GM18498 (cell line): Measurements from ENCODE around the gene CIAO2A.
"Not testable (repeated sequence)": the region's sequence is repeated elsewhere in the genome, so short reads cannot be mapped to it uniquely, and the experiment has no call there.

Experiments used
- ATAC-seq: cut with Tn5 transposase; IDR thresholded peaks from one replicate; pipeline ENCODE4 v1.9.1; 2021; ENCODE audit warnings: mild to moderate bottlenecking, moderate library complexity; ENCODE audit not compliant: unreplicated experiment

The CIAO2A gene

GRCh38 chr15:64072812-64073211 lies 20.8 kb downstream of the CIAO2A start:
- no peak for ATAC-seq

- ATAC-seq: no peak
These were observed 21.5 kb downstream of the CIAO2A start for GRCh38 chr15:64071931-64072765.

- no peak for ATAC-seq
These were observed 22.4 kb downstream of the CIAO2A start for GRCh38 chr15:64070965-64071851.

DNA sequence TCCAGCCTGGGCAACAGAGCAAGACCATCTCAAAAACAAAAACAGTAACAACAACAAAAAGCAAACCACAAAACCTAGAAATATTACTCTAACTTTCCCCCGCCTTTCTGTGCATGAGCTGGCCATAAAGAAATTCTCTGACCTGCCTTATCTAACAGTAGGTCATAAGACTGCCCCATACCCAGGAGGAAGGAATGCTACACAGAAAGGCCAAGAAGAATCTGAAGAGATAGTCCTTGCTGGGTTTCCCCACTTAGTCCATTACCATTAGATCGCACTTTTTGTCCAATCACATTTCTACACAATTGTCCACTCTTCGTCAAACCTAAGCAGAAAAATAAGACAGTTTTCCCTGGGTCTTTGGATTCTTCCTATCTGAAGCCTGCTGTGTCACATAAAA lies 23.5 kb downstream of the CIAO2A start:
- ATAC-seq: no peak

- no peak for ATAC-seq
These were observed 25.5 kb downstream of the CIAO2A start for GRCh38 chr15:64068133-64068532.

DNA sequence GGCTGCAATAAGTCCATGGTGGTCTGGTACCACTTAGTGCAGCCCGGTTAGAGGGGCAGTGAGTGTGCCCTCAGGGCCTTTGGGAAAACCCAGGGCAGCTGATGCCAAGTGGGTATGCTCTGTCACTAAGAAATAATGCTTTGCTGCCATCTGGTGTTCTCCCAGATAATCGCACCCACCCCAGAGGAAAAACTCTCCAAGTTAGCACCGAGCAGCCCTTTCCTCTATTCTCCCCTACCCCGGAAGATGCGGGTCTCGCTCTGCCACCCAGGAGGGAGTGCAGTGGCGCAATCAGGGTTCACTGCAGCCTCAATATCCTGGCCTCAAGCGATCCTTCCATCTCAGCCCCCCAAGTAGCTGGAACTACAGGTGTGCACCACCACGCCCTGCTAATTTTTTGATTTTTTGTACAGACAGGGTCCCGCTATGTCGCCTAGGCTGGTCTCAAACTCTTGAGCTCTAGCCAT lies 26.0 kb downstream of the CIAO2A start:
- ATAC-seq: peak; percentile 57

DNA sequence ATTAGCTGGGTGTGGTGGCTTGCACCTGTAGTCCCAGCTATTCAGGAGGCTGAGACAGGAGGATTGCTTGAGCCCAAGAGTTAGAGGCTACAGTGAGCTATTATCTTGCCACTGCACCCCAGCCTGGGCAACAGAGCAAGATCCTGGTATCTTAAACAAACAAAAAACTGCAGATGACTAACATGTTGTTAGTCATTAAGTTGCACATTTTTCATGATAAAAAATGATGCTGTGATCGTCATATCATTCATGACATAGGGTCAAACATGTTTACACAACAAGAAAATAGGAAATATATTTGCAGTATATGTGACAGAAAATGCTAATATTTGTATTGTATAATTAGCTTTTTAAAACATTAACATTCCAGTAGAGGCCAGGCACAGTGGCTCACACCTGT lies 27.2 kb downstream of the CIAO2A start:
- no peak for ATAC-seq

- no peak for ATAC-seq
These were observed 32.9 kb downstream of the CIAO2A start for GRCh38 chr15:64060716-64061115.

DNA sequence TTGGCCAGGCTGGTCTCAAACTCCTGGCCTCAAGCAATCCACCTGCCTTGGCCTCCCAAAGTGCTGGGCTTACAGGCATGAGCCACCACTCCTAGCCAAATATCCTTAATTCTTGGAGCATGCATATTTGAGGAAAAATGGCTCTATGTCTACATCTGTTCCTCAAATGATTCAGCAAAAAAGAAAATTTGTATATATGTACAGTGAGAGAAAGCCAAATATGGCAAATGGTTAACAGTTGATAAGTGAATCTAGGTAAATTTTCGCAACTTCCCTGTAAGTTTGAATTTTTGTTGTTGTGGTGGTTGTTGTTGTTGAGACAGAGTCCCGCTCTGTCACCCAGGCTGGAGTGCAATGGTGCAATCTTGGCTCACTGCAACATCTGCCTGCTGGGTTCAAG lies 34.5 kb downstream of the CIAO2A start:
- ATAC-seq: not testable (repeated sequence)

DNA sequence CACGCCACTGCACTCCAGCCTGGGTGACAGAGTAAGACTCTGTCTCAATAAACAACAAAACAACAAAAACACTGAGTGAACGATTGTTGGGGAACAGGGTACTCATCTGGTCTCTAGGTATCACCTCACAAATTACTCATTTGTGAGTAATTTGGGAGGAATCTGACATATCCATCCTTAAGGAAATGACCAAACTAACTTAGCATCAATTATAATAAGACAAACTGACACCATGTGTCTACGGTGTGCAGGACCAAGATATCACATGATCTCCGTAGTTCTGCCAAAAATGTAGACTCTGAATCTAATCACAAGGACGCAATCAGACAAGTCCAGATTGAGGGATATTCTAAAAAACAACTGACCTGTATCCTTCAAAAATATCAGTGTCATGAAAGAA lies 35.4 kb downstream of the CIAO2A start:
- no peak for ATAC-seq

GRCh38 chr15:64053674-64054073 lies 40.0 kb downstream of the CIAO2A start:
- not testable (repeated sequence) for ATAC-seq

- ATAC-seq: no peak
These were observed 40.6 kb downstream of the CIAO2A start for GRCh38 chr15:64052925-64053491.

DNA sequence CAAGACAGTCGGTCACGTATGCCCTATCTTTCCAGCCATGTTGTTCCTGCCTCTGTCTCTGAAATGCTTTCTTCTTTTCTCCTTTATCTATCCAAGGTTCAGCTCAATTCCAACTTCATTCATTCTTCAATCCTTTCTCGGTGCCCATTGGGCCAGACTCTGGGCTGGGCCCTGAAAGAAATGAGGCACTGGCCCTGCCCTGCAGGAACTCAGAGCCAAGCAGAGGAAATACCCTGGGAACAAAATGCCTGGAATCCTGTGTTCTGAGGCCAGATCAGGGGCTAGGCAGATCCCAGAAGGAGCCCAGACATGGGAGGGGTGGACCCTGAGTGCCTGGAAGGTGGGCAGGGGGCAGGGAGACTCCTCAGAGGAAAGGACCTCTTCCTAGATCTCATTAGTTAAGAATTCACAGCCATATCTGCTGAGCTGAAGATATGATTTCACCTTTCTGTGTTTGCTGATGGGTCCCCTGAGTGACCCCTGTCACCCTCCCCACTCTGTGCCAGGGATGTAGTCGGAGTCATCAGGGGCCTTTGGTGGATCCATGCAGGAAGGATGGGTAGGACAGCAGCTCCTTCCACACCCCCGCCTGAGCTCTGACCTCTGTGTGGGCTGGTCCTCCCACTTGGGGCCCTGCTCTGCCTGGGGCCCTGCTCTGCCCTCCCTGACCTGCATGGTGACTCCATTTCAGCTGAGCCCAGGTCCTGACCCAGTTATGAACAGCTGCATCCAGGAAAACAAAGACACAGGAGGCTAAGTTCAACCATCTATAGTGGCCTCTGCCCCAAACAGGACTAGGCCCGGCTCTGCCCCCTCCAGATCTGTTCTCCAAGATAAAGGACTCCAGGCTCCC lies 42.0 kb downstream of the CIAO2A start:
- no peak for ATAC-seq

DNA sequence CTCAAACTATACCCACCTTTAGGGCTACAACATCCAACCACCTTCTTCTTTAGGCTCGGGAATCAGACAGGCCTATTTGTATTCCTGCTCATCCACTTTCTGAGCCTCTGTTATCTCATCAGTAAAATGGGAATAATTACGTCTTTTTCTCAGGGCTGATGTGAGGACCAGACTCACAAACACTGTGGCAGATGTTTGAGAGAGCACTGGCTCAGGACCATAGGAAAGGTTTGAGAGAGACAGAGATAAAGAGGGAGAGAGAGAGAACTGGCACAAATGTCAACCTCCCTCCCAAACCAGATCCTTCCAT lies 42.6 kb downstream of the CIAO2A start:
- no peak for ATAC-seq

DNA sequence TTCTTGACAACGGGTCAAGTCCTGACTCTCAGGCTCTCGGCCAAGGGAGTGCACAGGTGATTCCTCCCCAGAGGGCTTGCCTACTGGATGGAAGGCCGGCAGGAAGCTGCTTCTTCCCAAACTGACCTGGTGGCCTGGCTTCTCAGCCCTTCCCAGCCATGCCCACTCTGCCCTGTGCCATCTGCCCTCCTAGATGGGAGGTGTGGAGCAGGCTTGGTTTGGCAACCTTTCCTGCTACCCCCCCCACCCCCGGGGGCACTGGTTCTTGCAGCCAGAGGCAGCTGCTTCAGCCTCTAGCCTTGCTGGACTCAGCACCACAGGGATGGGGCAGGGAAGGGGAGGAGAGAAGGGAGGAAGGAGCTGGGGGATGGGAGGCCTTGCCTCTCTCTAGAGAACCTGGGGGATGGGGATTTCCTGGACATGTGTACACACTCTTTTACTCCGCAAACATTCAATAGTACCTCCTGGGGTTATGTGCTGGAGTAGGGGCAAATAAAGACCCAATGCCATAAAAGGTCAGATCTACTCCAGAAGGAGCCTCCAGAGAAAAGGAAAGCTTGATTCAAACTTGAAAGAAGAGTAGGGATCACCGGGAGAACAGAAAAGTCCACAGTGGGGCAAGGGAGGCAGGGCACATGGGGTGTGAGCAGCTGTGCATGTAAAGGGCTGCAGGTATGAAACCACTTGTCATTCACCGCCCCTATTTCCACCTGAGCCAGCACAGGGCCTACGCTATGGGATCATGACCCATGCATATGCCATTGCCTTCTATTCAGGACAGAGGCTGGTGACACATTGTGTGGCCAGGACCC lies 43.2 kb downstream of the CIAO2A start:
- no peak for ATAC-seq

DNA sequence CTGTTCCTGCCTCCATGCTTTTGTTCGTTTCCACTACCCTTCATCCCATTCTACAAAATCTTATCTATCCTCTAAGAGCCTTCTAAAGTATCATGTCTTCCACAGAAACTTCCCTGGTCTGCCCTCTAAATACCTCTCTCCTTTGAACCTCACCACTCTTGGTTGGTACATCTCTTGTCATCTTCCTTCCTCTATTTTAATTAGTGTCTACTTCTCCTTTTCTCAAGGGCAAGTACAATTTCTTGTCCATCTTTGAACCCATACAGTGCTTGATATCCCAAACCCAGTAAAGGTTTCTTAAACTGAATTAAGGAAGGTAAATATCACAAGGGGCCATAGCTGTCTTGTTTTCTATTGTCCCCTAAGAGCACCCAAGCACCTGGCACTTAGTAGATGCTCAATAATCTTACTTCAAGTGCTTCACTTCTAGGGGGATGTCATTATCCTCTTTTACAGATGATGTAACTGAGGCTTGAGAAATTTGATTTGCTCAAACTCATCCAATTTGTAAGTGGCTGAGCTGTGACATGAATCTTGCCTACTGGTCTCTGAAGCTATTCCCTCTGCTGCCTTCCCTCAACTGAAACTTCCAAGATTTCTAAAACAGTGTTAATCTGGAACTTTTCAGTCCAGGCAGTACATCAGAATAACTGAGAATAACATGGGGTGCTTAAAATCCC lies 44.7 kb downstream of the CIAO2A start:
- ATAC-seq: no peak

- peak; percentile 53 for ATAC-seq
These were observed 47.1 kb downstream of the CIAO2A start, which contains the start of gene DAPK2 for GRCh38 chr15:64046421-64047153. TSS of gene DAPK2 (minus strand) at chr15:64046485. CDS start at chr15:64040261, 6,224 bp downstream.

DNA sequence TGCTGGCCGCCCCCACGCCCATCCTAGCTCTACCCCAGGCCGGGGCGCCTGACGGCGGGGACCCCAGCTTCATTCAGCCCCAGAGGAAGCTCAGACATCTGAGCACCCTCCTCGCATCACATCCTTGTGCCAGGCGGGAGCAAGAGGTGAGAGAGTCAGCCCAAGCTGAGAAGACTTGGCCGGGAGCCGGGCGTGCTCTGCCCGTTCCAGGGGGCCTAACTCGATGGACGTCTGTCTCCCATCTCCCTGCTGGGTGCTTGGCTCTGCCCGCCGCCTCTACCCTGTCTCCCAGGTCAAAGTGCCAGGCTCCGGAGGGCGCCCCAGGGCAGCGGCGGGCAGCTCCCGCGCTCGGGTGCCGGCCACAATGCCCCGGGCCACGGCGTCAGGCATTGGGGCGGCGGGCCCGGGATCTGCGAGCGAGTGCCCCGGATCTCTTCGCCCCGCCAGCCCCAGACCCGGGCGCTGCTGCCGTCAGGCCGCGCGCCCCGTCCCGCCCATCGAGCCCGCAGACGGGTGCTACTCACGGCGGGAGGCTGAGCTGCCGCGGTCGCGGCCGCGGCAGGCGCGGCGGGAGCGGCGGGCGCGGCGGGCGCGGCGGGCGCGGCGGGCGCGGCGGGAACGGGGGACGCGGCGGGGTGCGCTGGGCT lies 47.7 kb downstream of the CIAO2A start:
- peak; percentile 21 for ATAC-seq
